GM12878 (cell line): Measurements from ENCODE around the gene SEM1. TPM values are rescaled to one million over a fixed set of nuclear protein-coding genes. Genes with fewer than 3 reads are reported as not detected.

Experiments
- ATAC-seq: fragments of 200-7000 bp; cut with Tn5 transposase; 3 replicates; pipeline ENCODE4 v1.9.1; 2020; ENCODE audit warnings: mild to moderate bottlenecking, moderate library complexity
- BruUV-seq: library from RNA; stranded (reverse); fragments of 400-500 nt; replicated peaks from 2 replicates; lab custom pipeline; 2021; lab: Mats Ljungman, UMichigan
- CTCF ChIA-PET: fragments of 300-600 bp; sonication (Branson Sonifier 250); formaldehyde crosslinking; extraction: SDS; loops from one replicate; lab custom pipeline; 2021; ENCODE audit warnings: inconsistent platforms; lab: Yijun Ruan, JAX
- POLR2A ChIA-PET: fragments of 350-600 bp; formaldehyde crosslinking; extraction: SDS; loops from one replicate; lab custom pipeline; 2021; ENCODE audit warnings: inconsistent platforms; lab: Charles Lee
- RAD21 ChIA-PET: fragments of 300-600 bp; sonication (Branson Sonifier 250); formaldehyde crosslinking; loops from one replicate; lab custom pipeline; 2023; ENCODE audit warnings: antibody characterized with exemption; ENCODE audit not compliant: unreplicated experiment; lab: Charles Lee
- SMC1A ChIA-PET: fragments of 300-600 bp; sonication (Branson Sonifier 250); formaldehyde crosslinking; loops from one replicate; lab custom pipeline; 2023; ENCODE audit not compliant: unreplicated experiment, uncharacterized antibody; lab: Charles Lee
- DNase-seq: peaks from one replicate; pipeline ENCODE4 v3.0.0-alpha.2; 2011; ENCODE audit warnings: low read depth, low spot score
- FAIRE-seq: peaks from 3 replicates; lab custom pipeline; 2011; peaks lifted over from hg19 to GRCh38; lab: Jason Lieb, UNC
- H2AFZ ChIP-seq: 2 replicates; pipeline ENCODE4 v1.6.0; 2011; ENCODE audit warnings: low read depth, low read length, control low read depth; ENCODE audit not compliant: control insufficient read depth
- H3K27ac ChIP-seq: 2 replicates; pipeline ENCODE4 v1.5.1; 2011; ENCODE audit warnings: control low read depth; ENCODE audit not compliant: control insufficient read depth, insufficient read depth
- H3K27me3 ChIP-seq, 2 experiments: replicated peaks in 1 of 2; 2 replicates each; pipeline versions ENCODE4 v1.6.0 to v1.6.1; 2011; ENCODE audit warnings: low read length in 1 of 2; ENCODE audit not compliant: control insufficient read depth in 2 of 2, insufficient read depth in 2 of 2
- H3K36me3 ChIP-seq, 2 experiments: 2 replicates each; pipeline ENCODE4 v1.5.1; 2011; ENCODE audit warnings: low read length in 1 of 2; ENCODE audit not compliant: control insufficient read depth in 2 of 2, insufficient read depth in 2 of 2
- H3K4me1 ChIP-seq: 2 replicates; pipeline ENCODE4 v1.6.1; 2011; ENCODE audit warnings: mild to moderate bottlenecking, low read length, moderate library complexity, mixed read lengths; ENCODE audit not compliant: control insufficient read depth, insufficient read depth
- H3K4me2 ChIP-seq: 2 replicates; pipeline ENCODE4 v1.6.0; 2011; ENCODE audit warnings: control low read depth; ENCODE audit not compliant: control insufficient read depth, insufficient read depth
- H3K4me3 ChIP-seq: fragments of 200-600 bp; sonication (generic); 2 replicates; pipeline ENCODE4 v1.5.1; 2016
- H3K79me2 ChIP-seq: 2 replicates; pipeline ENCODE4 v1.6.0; 2011; ENCODE audit warnings: low read length; ENCODE audit not compliant: control insufficient read depth, insufficient read depth
- H3K9ac ChIP-seq: 2 replicates; pipeline ENCODE4 v1.8.0; 2011; ENCODE audit warnings: low read length, control low read depth, mixed read lengths; ENCODE audit not compliant: control insufficient read depth, insufficient read depth
- H3K9me3 ChIP-seq: replicated peaks from 3 replicates; pipeline ENCODE4 v1.5.1; 2011; ENCODE audit warnings: mild to moderate bottlenecking, low read length; ENCODE audit not compliant: control insufficient read depth, insufficient read depth
- H4K20me1 ChIP-seq: 2 replicates; pipeline ENCODE4 v1.6.0; 2011; ENCODE audit not compliant: control insufficient read depth, insufficient read depth
- ASH2L ChIP-seq: fragments of 300-600, 200-600 bp; sonication (generic); IDR thresholded peaks from 2 replicates; pipeline ENCODE4 v1.6.1; 2017; ENCODE audit warnings: low read depth, mild to moderate bottlenecking, borderline replicate concordance
- BCLAF1 ChIP-seq: fragments of 450-650 bp; IDR thresholded peaks from 2 replicates; pipeline ENCODE4 v1.6.1; 2017; ENCODE audit warnings: antibody characterized with exemption, mild to moderate bottlenecking, moderate library complexity
- BMI1 ChIP-seq: fragments of 450-650 bp; IDR thresholded peaks from 2 replicates; pipeline ENCODE4 v1.6.1; 2016; ENCODE audit warnings: mild to moderate bottlenecking, moderate library complexity, borderline replicate concordance
- CBX3 ChIP-seq: fragments of 200-600 bp; sonication (generic); IDR thresholded peaks from 2 replicates; pipeline ENCODE4 v1.6.1; 2016; ENCODE audit warnings: low read depth, borderline replicate concordance
- CHD1 ChIP-seq: IDR thresholded peaks from 2 replicates; pipeline ENCODE4 v1.6.1; 2012; ENCODE audit warnings: low read depth, low read length, improper control_type of control experiment
- E4F1 ChIP-seq: fragments of 450-650 bp; IDR thresholded peaks from 2 replicates; pipeline ENCODE4 v1.6.1; 2018; ENCODE audit warnings: borderline replicate concordance, mild to moderate bottlenecking; ENCODE audit not compliant: partially characterized antibody
- NFIC ChIP-seq: IDR thresholded peaks from 2 replicates; pipeline ENCODE4 v1.6.1; 2012; ENCODE audit warnings: low read depth, mild to moderate bottlenecking, inconsistent platforms, low read length, moderate library complexity
- NR2C2 ChIP-seq: IDR thresholded peaks from 2 replicates; pipeline ENCODE4 v1.6.1; 2011; ENCODE audit warnings: borderline replicate concordance, low read depth; ENCODE audit not compliant: control insufficient read depth, insufficient read length
- RCOR1 ChIP-seq: conservative IDR thresholded peaks from 2 replicates; pipeline ENCODE4 v1.6.1; 2012; ENCODE audit warnings: low read depth, low read length, improper control_type of control experiment
- SMAD5 ChIP-seq: IDR thresholded peaks from 2 replicates; pipeline ENCODE4 v1.6.1; 2016; ENCODE audit warnings: antibody characterized with exemption, low read depth
- USF1 ChIP-seq: IDR thresholded peaks from 2 replicates; pipeline ENCODE4 v1.6.1; 2011; ENCODE audit warnings: borderline replicate concordance, low read depth, mild to moderate bottlenecking, moderate library complexity, mixed read lengths, low read length; ENCODE audit not compliant: insufficient read depth; ENCODE audit errors: extremely low read length
- WRNIP1 ChIP-seq: IDR thresholded peaks from 2 replicates; pipeline ENCODE4 v1.6.1; 2011; ENCODE audit warnings: low read depth, low read length, improper control_type of control experiment, borderline replicate concordance
- ZBTB33 ChIP-seq: fragments of 450-650 bp; IDR thresholded peaks from 2 replicates; pipeline ENCODE4 v1.6.1; 2017; ENCODE audit warnings: mild to moderate bottlenecking
- WGBS: methylation state at CpG from one replicate; pipeline ENCODE4 v1.1.6; 2016; ENCODE audit warnings: low lambda C conversion rate; ENCODE audit not compliant: insufficient replicate concordance, insufficient coverage; ENCODE audit errors: missing lambda C conversion rate; 5-methylcytosine and 5-hydroxymethylcytosine counted together
- in situ Hi-C: fragments of 300-500 bp; cut with MboI; formaldehyde crosslinking; loops from 9 replicates; pipeline ENCODE4 v1.14.3; 2018; ENCODE audit warnings: mixed read lengths
- intact Hi-C: fragments of 100-400 bp; cut with micrococcal nuclease; formaldehyde crosslinking; loops from one replicate; pipeline ENCODE4 v1.14.2; 2022; ENCODE audit not compliant: unreplicated experiment
- polyA plus RNA-seq, 11 experiments: library from polyadenylated mRNA; depleted of rRNA in 4 of 11; unstranded in 6 of 11; stranded (reverse) in 5 of 11; fragments of >200 nt; fragmentation: Nextera tagmentation in 4 of 11; fragmentation: Illumina TruSeq in 1 of 11; extraction: Ambion mirVana in 4 of 11; extraction: Trizol in 1 of 11; gene quantifications; 1 replicate in 1 of 11; 2 replicates in 10 of 11; pipeline versions ENCODE4 v1.2.1 to v1.2.3, GENCODE V29; 2011 to 2016; ENCODE audit warnings: inconsistent platforms in 2 of 11, missing spikeins in 2 of 11, low read depth in 1 of 11
- total RNA-seq, 4 experiments: library from RNA; depleted of rRNA in 3 of 4; stranded (reverse); fragments of >200 nt in 3 of 4; fragmentation: Illumina TruSeq in 1 of 4; extraction: Trizol in 1 of 4; gene quantifications; 2 replicates each; pipeline versions ENCODE4 v1.2.1 to v1.2.3, GENCODE V29; 2013 to 2021

The SEM1 gene
- total and polyA plus RNA-seq, 10 of the 15 experiments (the other 5 are each of a cell fraction or from before 2014, with no cell fraction given): 44.6 to 606 (median 356) TPM

GRCh38 chr7:96728139-96728538 is 18.5 kb upstream of the SEM1 start:
- ChIA-PET POLR2A (no interaction called here), SMC1A (no interaction called here), CTCF (no interaction called here)
- ATAC-seq: no peak
- no peaks in the 10 kb centered on the region for H3K36me3 ChIP-seq
- in situ Hi-C loops: no loop called here
- intact Hi-C loops: no loop called here
- H3K9me3 ChIP-seq: no peaks in the 10 kb centered on the region
- WGBS: 46% methylated on average over 4 of the region's 4 CpGs
- BruUV-seq: no TSS peak
- no peak for DNase-seq
- no peak overlapping the region for H3K27ac ChIP-seq
- H3K9ac ChIP-seq: no peak overlapping the region
- H3K4me3 ChIP-seq: no peak overlapping the region
- no peak overlapping the region for H3K4me2 ChIP-seq
- H2AFZ ChIP-seq: no peak overlapping the region
- no peak for TF ChIP-seq CBX3
- TF ChIP-seq E4F1: no peak
- TF ChIP-seq BMI1: no peak
- no peak for TF ChIP-seq CHD1
- no peak for TF ChIP-seq WRNIP1
- no peak for TF ChIP-seq NFIC
- no peak for TF ChIP-seq NR2C2
- TF ChIP-seq SMAD5: no peak
- TF ChIP-seq USF1: no peak
- no peak for TF ChIP-seq RCOR1
- TF ChIP-seq ASH2L: no peak
- TF ChIP-seq BCLAF1: no peak
- TF ChIP-seq ZBTB33: no peak
- TF ChIP-seq, all 136 proteins: peak for 0
- RAD21 ChIA-PET: no interaction called here
- no peaks in the 10 kb centered on the region for H4K20me1 ChIP-seq
- no peaks in the 10 kb centered on the region for H3K79me2 ChIP-seq
- no peaks in the 10 kb centered on the region for H3K27me3 ChIP-seq
- no peak for FAIRE-seq
- no peaks in the 10 kb centered on the region for H3K4me1 ChIP-seq
